ENCODE data around the gene REPS2.
"Not testable (repeated sequence)": the region's sequence is repeated elsewhere in the genome, so short reads cannot be mapped to it uniquely, and the experiment has no call there.

The REPS2 gene

GRCh38 chrX:16946361-16946964 is at the start of gene REPS2:
Gene REPS2, plus strand, starts transcription at chrX:16946658. Its CDS starts 204 bp downstream, at chrX:16946862.
- DNase-seq: peak; percentile 53 to 60

DNA sequence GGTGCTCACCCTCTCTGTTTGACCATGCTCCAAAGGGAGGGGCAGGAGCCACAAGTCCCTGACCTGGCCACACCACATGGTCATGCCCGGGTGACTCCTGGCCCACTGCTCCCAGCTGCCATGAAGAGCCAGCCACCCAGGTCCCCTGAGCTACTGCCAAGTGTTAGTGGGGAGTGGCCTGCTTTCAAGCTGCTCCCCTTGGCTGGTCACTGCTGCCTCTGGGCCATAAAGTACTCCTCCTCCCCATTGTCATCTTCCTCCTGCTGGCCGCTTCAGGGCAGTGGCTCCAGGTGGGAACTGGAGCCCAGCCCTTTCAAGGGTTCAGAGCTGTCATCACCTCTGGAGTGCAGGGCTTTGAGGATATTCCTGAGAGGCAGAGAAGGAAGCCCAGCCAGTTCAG is 49.0 kb upstream of the REPS2 start:
- no peak for DNase-seq

- DNase-seq: no peak
Observed at GRCh38 chrX:16903274-16904022, 43.0 kb upstream of the REPS2 start.

- no peak for DNase-seq
Observed at GRCh38 chrX:16910376-16910775, 36.1 kb upstream of the REPS2 start.

- no peak for DNase-seq
Observed at GRCh38 chrX:16914058-16914457, 32.4 kb upstream of the REPS2 start.

- DNase-seq: no peak
Observed at GRCh38 chrX:16916561-16916960, 29.9 kb upstream of the REPS2 start.

DNA sequence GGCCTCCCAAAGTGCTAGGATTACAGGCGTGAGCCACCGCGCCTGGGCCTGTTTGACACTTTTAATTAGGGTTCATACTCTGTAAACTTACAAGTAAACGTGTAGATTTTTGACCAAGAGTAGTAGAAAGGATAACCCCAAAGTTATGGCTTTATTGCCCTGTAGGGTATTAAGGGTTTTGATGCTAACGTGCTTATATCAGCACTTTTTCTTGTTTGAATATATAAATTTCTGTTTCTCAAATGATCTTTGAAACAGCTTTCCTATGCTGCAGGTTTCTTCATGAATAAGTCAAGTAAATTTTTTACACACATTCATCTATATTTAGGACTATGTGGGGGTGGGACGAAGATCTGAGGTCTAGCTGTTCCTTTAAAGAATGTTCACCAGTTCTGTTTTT is 29.3 kb upstream of the REPS2 start:
- DNase-seq: no peak

GRCh38 chrX:16918979-16919378 is 27.5 kb upstream of the REPS2 start:
- DNase-seq: no peak

DNA sequence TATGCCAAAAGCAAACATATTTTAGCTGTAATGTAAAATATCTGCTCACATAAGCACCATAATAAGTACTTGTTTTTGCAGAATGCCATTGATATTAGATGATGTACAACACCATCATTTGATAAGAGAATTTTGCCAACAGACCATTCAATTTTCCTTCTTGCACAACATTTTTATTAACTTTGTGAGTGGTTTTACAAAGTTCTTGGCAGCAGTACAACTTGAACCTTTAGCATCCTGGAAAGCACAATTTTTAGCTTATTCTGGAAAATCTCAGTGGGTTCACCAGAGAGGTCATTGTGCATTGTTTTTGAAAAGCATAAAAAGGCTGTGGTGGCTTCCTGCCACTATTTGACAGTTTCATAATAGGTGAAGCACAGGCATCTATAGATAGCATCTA is 26.4 kb upstream of the REPS2 start:
- DNase-seq: no peak

DNA sequence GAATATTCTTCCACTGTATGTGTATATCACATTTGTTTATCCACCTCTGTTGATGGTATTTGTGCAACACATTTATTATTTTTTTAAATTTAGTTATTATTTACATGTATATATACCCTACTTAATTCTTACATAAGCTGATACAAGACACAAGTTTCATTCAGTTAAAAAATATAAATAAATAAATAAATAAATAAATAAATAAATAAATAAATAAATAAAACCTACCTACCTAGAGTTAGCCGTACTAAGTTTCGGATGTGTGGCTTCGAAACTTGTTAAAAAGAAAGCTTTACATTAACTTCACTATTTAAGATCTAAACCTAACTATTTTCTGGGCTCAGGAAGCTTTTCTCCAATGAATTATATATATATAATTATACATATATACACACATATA is 23.3 kb upstream of the REPS2 start:
- DNase-seq: no peak

DNA sequence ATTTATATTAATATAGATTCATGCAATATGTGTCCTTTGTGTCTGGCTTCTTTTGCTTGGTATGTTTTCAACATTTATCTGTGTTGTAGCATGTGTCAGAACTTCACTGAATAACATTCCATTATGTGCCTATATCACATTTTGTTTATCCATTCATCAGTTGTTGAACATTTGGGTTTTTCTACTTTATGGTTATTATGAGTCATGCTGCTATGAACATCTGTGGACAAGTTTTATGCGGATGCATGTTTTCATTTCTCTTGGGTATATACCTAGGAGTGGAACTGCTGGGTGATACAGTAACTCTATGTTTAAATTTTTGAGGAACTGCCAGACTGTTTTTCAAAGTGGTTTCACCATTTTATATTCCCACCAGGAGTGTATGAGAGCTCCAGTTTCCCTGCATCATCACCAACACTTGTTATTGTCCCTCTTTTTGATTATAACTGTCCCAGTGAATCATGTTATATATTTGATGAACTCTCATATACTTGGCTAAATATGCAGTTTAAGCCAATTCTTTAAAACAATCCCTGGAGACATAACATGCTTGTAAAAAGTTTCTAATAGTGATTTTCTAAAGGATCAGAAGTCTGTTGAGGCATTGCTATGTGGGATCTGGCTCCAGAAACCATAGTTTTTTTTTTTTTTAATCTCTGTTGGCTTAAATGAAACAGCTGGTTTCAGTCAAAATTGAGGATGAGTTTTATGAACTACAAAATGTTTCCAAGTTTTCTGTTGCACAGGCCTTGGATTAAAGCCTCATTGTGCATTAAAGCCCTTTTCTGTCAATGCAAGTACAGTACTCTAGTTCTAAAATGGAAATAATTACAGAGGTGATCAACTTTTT is 21.6 kb upstream of the REPS2 start:
- DNase-seq: no peak

DNA sequence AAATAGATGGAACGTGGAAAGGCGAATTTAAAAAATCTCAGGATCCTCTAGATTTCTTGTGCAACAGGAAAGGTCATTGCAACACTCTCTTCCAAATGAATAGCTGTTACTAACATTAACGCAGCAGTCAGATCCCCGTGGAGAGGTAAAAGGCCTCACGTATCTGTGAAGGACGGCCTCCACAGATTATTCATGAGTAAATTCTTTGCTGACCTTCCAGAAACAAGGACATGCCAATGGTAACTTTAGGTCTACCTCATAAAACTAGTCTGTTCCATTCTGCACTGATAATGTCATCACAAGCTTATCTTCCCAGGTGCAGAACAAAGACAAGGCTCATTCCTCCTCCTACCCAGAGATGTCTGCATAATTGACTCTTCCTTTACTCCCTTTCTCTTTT is 16.1 kb upstream of the REPS2 start:
- no peak for DNase-seq

DNA sequence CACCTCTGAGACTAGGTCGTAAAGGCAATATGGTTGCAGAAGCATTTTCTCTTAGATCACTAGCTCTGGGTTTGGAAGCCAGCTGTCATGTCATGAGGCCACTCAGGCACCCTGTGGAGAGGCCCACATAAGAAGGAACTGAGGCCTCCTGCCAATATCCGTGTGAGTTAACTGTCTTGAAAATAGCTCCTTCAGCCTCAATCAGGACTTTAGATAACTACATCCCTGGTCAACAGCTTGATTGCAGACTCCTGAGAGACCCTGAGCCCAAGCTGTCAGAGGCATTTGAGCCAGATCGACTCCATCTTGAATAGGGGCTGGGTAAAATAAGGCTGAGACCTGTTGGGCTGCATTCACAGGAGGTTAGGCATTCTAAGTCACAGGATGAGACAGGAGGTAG is 15.1 kb upstream of the REPS2 start:
- DNase-seq: no peak

- DNase-seq: no peak
Observed at GRCh38 chrX:16931855-16932575, 14.4 kb upstream of the REPS2 start.

DNA sequence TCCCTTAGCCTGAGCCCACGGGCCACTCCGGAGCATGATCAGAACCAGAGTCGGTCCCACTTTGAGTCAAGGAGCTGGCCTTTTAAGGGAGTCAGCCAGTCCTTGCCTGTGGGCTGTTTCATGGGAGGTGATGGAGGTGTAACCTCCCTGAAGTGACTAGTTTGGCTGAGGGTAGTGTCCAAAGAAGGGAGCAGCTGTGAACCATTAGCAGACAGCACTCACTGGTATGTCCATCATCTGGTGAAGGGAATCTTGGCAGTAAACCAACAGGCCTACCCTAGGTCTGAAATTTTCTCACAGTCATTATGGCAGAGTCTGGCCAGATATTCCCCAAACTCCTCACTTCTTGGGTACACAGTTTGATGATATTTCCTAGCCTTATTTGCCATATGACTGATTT is 12.3 kb upstream of the REPS2 start:
- no peak for DNase-seq

DNA sequence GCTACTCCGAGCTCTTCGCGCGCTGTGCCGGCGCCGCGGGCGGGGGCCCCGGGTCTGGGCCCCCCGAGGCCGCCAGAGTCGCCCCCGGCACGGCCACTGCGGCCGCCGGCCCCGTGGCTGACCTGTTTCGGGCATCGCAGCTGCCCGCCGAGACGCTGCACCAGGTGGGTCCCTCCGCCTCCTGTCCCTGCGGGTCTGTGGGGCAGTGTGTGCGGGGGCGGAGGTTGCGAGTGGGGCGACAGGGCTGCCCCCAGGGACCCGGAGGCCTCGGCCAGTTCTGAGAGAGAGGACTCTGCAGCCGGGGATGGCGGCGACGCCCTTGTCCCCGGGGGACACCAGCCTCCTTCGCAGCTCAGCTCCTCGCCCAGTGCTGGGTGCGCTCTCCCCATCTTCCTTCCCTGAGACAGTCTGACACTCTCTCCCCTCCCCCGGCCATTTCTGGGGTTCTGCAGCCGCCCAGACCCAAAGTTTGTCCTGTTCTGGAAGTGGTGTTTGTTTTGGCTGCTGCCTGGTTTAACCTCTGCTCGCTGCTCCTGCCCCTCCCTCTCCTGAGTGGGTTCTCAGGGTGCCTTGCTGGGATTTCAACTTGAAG is 609 bp downstream of the REPS2 start:
- no peak for DNase-seq

DNA sequence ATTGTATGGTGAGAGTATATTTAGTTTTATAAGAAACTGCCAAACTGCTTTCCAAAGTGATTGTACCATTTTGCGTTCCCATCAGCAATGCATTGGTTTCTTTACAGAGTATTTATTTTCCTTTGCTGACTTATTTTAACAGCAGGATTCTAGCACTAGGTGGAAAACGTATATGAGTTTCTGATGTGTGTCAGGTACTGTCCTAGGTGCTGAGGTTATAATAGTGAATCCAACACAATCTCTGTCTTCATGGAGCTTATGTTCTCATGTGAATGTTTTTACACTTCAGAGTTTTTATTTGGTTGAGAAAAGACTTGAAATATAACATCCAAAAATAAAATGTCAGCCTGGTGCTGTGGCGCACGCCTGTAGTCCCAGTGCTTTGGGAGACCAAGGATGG is 4.0 kb downstream of the REPS2 start:
- no peak for DNase-seq

GRCh38 chrX:16953606-16954211 is 7.3 kb downstream of the REPS2 start:
- DNase-seq: no peak

DNA sequence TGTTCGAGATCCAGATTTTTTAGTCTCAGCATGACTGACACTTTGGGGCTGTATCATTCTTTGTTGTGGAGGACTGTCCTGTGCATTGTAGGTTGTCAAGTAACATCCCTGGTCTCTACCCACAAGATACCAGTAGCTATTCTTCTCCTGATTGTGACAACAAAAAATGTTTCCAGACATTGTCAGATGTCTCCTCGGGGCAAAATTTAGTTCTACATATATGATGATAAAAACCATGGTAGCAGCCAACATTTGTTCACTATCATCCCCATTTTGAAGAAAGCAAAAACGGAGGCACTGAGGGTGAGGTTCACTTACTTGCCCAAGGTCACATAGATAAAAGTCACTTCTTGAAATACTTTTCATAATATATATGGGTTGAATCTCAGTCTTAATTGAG is 11.3 kb downstream of the REPS2 start:
- DNase-seq: no peak

DNA sequence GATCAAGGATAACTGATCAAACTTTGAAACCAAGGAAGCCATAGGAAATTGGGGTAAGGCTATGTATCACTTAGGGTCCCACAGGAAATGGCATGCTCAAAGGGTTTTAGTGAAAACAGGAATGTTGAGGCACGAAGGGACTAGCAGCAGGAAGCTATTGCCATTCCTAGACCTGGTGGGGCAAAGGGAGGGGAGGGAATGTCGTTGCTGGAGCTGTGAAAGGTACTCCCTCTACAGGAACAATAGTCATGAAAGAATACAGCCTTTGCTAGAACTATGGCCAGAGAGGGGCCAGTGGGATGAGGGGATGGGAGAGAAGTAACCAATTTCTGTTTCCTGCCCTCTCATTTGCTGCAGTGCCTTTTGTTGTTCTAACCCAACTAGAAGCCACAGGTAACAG is 11.9 kb downstream of the REPS2 start:
- DNase-seq: no peak

DNA sequence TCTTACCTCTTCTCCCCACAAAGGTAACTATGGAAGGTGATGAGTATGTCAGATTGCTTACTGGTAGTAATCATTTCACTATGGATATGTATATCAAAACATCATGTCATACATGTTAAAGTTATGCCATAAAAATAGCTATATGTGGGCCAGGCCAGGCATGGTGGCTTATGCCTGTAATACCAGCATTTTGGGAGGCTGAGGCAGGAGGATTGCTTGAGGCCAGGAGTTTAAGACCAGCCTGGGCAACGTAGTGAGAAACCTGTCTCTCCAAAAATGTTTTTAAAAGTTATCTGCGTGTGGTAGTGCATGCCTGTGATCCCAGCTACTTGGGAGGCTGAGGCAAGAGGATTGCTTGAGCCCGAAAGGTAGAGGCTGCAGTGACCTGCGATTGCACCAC is 16.2 kb downstream of the REPS2 start:
- not testable (repeated sequence) for DNase-seq

- no peak for DNase-seq
Observed at GRCh38 chrX:16963216-16963615, 16.8 kb downstream of the REPS2 start.

All from stimulated activated CD4-positive, alpha-beta T cell treated with anti-CD3 and anti-CD28 coated beads, Interleukin-2, amount 100 ng/mL, for 48 hours (primary cell).